Adipose tissue (tissue), 3 donors: ENCODE results near the gene PRIM2. TPM values are rescaled to one million over a fixed set of nuclear protein-coding genes. Genes with fewer than 3 reads are reported as not detected.
"Not testable (repeated sequence)": the region's sequence is repeated elsewhere in the genome, so short reads cannot be mapped to it uniquely, and the experiment has no call there.

ENCODE experiments used
- H3K27ac ChIP-seq: one replicate; pipeline ENCODE4 v1.5.1; 2013; ENCODE audit warnings: low read depth, low read length
- WGBS, 3 donors: extraction: QIAGEN DNeasy Blood & Tissue Kit; methylation state at CpG; one replicate each; pipeline ENCODE4 v1.1.7; 2013; 5-methylcytosine and 5-hydroxymethylcytosine counted together
- polyA plus RNA-seq, 3 donors: library from polyadenylated mRNA; stranded (reverse); fragments of 200-250 nt; gene quantifications; one replicate each; pipeline ENCODE4 v1.2.3, GENCODE V29; 2013
- donor health status: healthy with polysubstance abuse.
- donor health status: Bipolar disorder and iron deficiency.
- donor health status: healthy.

PRIM2 gene
- polyA plus RNA-seq, 3 donors, result 2.4 to 4.0 (median 2.9) TPM

GRCh38 chr6:57658526-57658925 is 341.1 kb downstream of the PRIM2 start:
- not testable (repeated sequence) for H3K27ac ChIP-seq
- 42 to 93% (median 87%) methylated on average over 2 of the region's 2 CpGs for WGBS, 3 donors

GRCh38 chr6:57659794-57660193 is 342.4 kb downstream of the PRIM2 start:
- WGBS, 3 donors, result 49 to 66% (median 53%) methylated on average over 2 of the region's 2 CpGs

GRCh38 chr6:57660940-57661339 is 343.5 kb downstream of the PRIM2 start:
- not testable (repeated sequence) for H3K27ac ChIP-seq
- WGBS, 3 donors, result 71 to 87% (median 84%) methylated on average over 1 of the region's 1 CpG

More at GRCh38 chr6:57659794-57660193, 342.4 kb downstream of the PRIM2 start:
- not testable (repeated sequence) for H3K27ac ChIP-seq

- not testable (repeated sequence) for H3K27ac ChIP-seq
These were observed 350.7 kb downstream of the PRIM2 start for GRCh38 chr6:57668108-57668507.

- not testable (repeated sequence) for H3K27ac ChIP-seq
- WGBS, 3 donors, result 52 to 83% (median 83%) methylated on average over 3 of the region's 3 CpGs
These were observed 353.8 kb downstream of the PRIM2 start for GRCh38 chr6:57671237-57671636.

- WGBS, 3 donors, result 60 to 68% (median 66%) methylated on average over 6 of the region's 6 CpGs
- H3K27ac ChIP-seq, result not testable (repeated sequence)
These were observed 354.7 kb downstream of the PRIM2 start for GRCh38 chr6:57671937-57672627.

- WGBS, 3 donors, result 90 to 92% (median 91%) methylated on average over 1 of the region's 1 CpG
- H3K27ac ChIP-seq, result not testable (repeated sequence)
These were observed 355.9 kb downstream of the PRIM2 start for GRCh38 chr6:57673281-57673680.

- WGBS, 3 donors, result 81 to 87% (median 86%) methylated on average over 4 of the region's 4 CpGs
- H3K27ac ChIP-seq, result not testable (repeated sequence)
These were observed 358.0 kb downstream of the PRIM2 start for GRCh38 chr6:57675386-57675785.

- not testable (repeated sequence) for H3K27ac ChIP-seq
- 35 to 56% methylated on average over 1 of the region's 1 CpG; no CpG with 5 or more reads in 1 of the 3 donors for WGBS, 3 donors
These were observed 379.0 kb downstream of the PRIM2 start for GRCh38 chr6:57696382-57696781.

Other genes starting within 250 kb of the PRIM2 start
- gene ZNF451, start 227.4 kb upstream of the PRIM2 start, polyA plus RNA-seq, result 1 to 10 TPM; 6.5 to 9.9 (median 9.3) TPM
- gene BAG2, start 145.3 kb upstream of the PRIM2 start, polyA plus RNA-seq, result 1 to 10 TPM; 1.0 to 4.8 (median 2.3) TPM
- gene RAB23, start 95.3 kb upstream of the PRIM2 start, polyA plus RNA-seq, result 10 to 100 TPM in 1 of 3 donors, 1 to 10 TPM in 2; 1.0 to 16.0 (median 3.2) TPM